Fibroblast of villous mesenchyme (primary cell): ENCODE measurements around the gene GMDS. TPM values are rescaled to one million over a fixed set of nuclear protein-coding genes. Genes with fewer than 3 reads are reported as not detected.

ENCODE experiments used
- DNase-seq: peaks from one replicate; pipeline ENCODE4 v3.0.0-alpha.2; 2010; ENCODE audit warnings: low read depth
- H3K4me3 ChIP-seq: 2 replicates; pipeline ENCODE4 v1.5.1; 2011; ENCODE audit warnings: low read depth, mild to moderate bottlenecking, low read length
- CTCF ChIP-seq: IDR thresholded peaks from 2 replicates; pipeline ENCODE4 v1.5.1; 2012; ENCODE audit warnings: low read depth, mild to moderate bottlenecking, low read length; ENCODE audit not compliant: insufficient read depth
- total RNA-seq: library from RNA; depleted of rRNA; stranded (reverse); fragments of >200 nt; gene quantifications from 2 replicates; pipeline ENCODE4 v1.2.3, GENCODE V29; 2012

The GMDS gene
- total RNA-seq, 1 donor, result 6.5 TPM

- TF ChIP-seq CTCF, result no peak
- H3K4me3 ChIP-seq, result no peak overlapping the region
- DNase-seq, result no peak
Measured at GRCh38 chr6:2242311-2242710, 3.1 kb downstream of the GMDS start.

- no peak overlapping the region for H3K4me3 ChIP-seq
- no peak for TF ChIP-seq CTCF
- DNase-seq, result no peak
Measured at GRCh38 chr6:2240961-2241360, 4.4 kb downstream of the GMDS start.

DNA sequence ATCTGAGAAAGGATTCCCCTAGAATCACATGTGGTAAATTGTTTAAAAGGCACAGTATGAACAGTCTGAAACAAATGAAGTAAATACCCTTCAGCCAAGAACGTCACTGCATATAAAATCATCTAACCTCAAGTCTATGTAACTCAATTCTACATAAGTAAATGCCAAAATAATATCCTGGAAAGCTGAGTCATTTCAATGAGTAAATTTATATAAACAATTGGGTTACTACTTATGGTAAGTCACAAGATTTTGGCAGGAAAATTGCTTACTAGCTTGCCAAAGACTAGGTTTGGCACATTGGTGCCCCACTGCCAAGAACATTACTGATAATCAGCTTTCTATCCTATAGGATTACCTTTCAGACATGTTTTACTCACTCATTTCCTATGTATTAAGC, 8.4 kb downstream of the GMDS start:
- DNase-seq, result peak; percentile 63
- TF ChIP-seq CTCF, result no peak
- H3K4me3 ChIP-seq, result no peak overlapping the region

DNA sequence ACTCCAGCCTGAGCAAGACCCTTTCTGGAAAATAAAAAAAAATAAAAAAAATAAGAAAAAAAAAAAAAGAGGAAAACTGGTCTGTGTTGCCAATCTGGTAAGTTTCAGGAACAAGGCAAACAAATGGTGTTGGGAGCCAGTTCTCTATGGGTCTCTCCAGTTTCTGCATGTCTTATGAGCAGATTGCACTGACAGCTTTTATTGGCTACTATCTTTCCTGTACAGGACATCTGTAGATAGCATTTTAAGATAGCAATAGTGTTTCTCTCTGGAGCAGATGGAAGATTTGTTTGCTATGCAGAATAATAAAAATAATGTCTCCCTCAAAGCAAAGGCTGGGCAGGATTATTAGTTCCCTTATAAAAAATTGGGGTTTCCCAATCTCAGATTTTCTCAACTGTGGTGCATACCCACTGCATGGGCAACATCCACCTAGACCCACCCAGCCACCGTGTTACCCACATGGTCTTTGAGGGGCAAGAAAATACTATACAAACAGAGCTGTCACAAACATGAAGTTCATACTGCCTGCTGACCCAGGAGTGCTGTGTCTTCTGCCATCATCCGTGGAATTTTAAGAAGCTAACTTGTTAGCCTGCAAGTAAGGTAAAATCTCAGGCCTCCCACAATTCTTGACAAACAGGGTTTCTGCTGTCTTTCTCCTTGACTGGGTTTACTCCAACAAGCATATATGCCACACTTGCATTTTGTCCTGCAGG, 9.5 kb downstream of the GMDS start:
- peak; percentile 55 for DNase-seq
- H3K4me3 ChIP-seq, result no peak overlapping the region
- no peak for TF ChIP-seq CTCF

GRCh38 chr6:2232445-2232844, 13.0 kb downstream of the GMDS start:
- H3K4me3 ChIP-seq, result no peak overlapping the region
- DNase-seq, result no peak
- TF ChIP-seq CTCF, result no peak

DNA sequence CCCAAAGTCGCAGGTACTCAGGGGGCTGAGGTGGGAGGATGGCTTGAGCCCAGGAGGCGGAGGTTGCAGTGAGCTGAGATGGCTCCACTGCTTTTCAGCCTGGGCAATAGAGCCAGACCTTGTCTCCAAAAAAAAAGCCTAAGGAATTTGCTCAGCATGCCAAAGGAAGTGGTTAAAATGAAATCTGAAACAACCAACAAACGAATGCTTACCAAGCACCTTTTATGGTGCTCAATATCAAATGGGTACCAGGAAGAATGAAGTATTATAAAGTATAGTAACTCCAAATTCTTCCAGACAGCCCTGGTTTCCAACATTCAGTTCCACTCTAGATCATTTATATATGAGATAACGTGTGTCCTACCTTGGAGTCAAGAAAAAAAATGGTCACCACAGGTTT, 14.0 kb downstream of the GMDS start:
- no peak for TF ChIP-seq CTCF
- no peak for DNase-seq
- H3K4me3 ChIP-seq, result no peak overlapping the region
